Endothelial cell of umbilical vein (primary cell): ENCODE measurements around the gene CCDC9B. TPM values are rescaled to one million over a fixed set of nuclear protein-coding genes. Genes with fewer than 3 reads are reported as not detected.

Experiments used
- BruUV-seq: library from RNA; stranded (reverse); fragments of 400-500 nt; replicated peaks from 2 replicates; lab custom pipeline; 2021; lab: Mats Ljungman, UMichigan
- CTCF ChIA-PET: fragments of 300-600, 350-600 bp; sonication (Branson Sonifier 250); formaldehyde crosslinking; loops from one replicate; lab custom pipeline; 2021; ENCODE audit warnings: antibody characterized with exemption, inconsistent platforms; lab: Charles Lee
- POLR2A ChIA-PET: fragments of 300-600, 350-600 bp; sonication (Branson Sonifier 250); formaldehyde crosslinking; loops from one replicate; lab custom pipeline; 2021; ENCODE audit warnings: antibody characterized with exemption, inconsistent platforms; lab: Charles Lee
- DNase-seq: peaks from one replicate; pipeline ENCODE4 v3.0.0-alpha.2; 2011; ENCODE audit warnings: low read depth, low spot score
- FAIRE-seq: peaks from 2 replicates; lab custom pipeline; 2011; peaks lifted over from hg19 to GRCh38; lab: Jason Lieb, UNC
- H2AFZ ChIP-seq: 2 replicates; pipeline ENCODE4 v1.6.0; 2012; ENCODE audit warnings: low read depth, low read length, control low read depth, inconsistent platforms
- H3K27ac ChIP-seq: 2 replicates; pipeline ENCODE4 v1.5.1; 2011; ENCODE audit warnings: low read depth, mild to moderate bottlenecking, control low read depth, low read length, moderate library complexity; ENCODE audit not compliant: insufficient read depth
- H3K27me3 ChIP-seq, 2 experiments: 2 replicates each; pipeline versions ENCODE4 v1.6.0 to v1.6.1; 2011; ENCODE audit warnings: low read length in 2 of 2, mixed read lengths in 1 of 2; ENCODE audit not compliant: control insufficient read depth in 2 of 2, insufficient read depth in 2 of 2
- H3K36me3 ChIP-seq, 2 experiments: 2 replicates in 1 of 2; 3 replicates in 1 of 2; pipeline ENCODE4 v1.5.1; 2011; ENCODE audit warnings: low read length in 2 of 2, mild to moderate bottlenecking in 1 of 2, moderate library complexity in 1 of 2; ENCODE audit not compliant: control insufficient read depth in 2 of 2, insufficient read depth in 2 of 2; ENCODE audit errors: extremely low read depth in 1 of 2
- H3K4me1 ChIP-seq: 3 replicates; pipeline ENCODE4 v1.5.1; 2011; ENCODE audit warnings: mild to moderate bottlenecking, low read length; ENCODE audit not compliant: control insufficient read depth, insufficient read depth; ENCODE audit errors: extremely low read depth
- H3K4me2 ChIP-seq: 2 replicates; pipeline ENCODE4 v1.6.1; 2011; ENCODE audit warnings: low read length, control low read depth, mixed read lengths; ENCODE audit not compliant: insufficient read depth
- H3K4me3 ChIP-seq, 3 experiments: fragments of 200-600 bp in 1 of 3; sonication (generic), shearing (Covaris generic) in 1 of 3; replicated peaks in 1 of 3; 2 replicates each; pipeline ENCODE4 v1.5.1; 2011 to 2016; ENCODE audit warnings: control low read depth in 3 of 3, low read length in 3 of 3, mild to moderate bottlenecking in 2 of 3, inconsistent platforms in 1 of 3, low read depth in 1 of 3, moderate library complexity in 1 of 3; ENCODE audit not compliant: insufficient read depth in 1 of 3
- H3K79me2 ChIP-seq: 2 replicates; pipeline ENCODE4 v1.6.0; 2012; ENCODE audit warnings: low read length, inconsistent platforms; ENCODE audit not compliant: control insufficient read depth, insufficient read depth
- H3K9ac ChIP-seq: replicated peaks from 2 replicates; pipeline ENCODE3; 2011; ENCODE audit warnings: low read length, control low read depth; ENCODE audit not compliant: insufficient read depth; ENCODE audit errors: extremely low read depth
- H3K9me1 ChIP-seq: replicated peaks from 3 replicates; pipeline ENCODE4 v1.6.0; 2011; ENCODE audit warnings: mild to moderate bottlenecking, low read length; ENCODE audit not compliant: control insufficient read depth, insufficient read depth; ENCODE audit errors: extremely low read depth
- H3K9me3 ChIP-seq: replicated peaks from 2 replicates; pipeline ENCODE4 v1.5.1; 2012; ENCODE audit warnings: low read length, inconsistent platforms; ENCODE audit not compliant: control insufficient read depth, insufficient read depth
- H4K20me1 ChIP-seq: replicated peaks from 2 replicates; pipeline ENCODE3; 2011; ENCODE audit warnings: mild to moderate bottlenecking, low read length; ENCODE audit not compliant: control insufficient read depth, insufficient read depth; ENCODE audit errors: extremely low read depth
- CTCF ChIP-seq, 2 donors: IDR thresholded peaks; 1 replicate in 1 of 2; 2 replicates in 1 of 2; pipeline ENCODE4 v1.5.1; 2011; ENCODE audit warnings: low read length in 2 of 2, mild to moderate bottlenecking in 2 of 2, moderate library complexity in 2 of 2, control low read depth in 1 of 2, inconsistent platforms in 1 of 2, low read depth in 1 of 2; ENCODE audit not compliant: insufficient read depth in 1 of 2; ENCODE audit errors: extremely low read depth in 1 of 2
- FOS ChIP-seq: IDR thresholded peaks from 2 replicates; pipeline ENCODE4 v1.6.1; 2011; ENCODE audit warnings: mild to moderate bottlenecking, low read length, moderate library complexity, borderline replicate concordance; ENCODE audit not compliant: insufficient read depth
- POLR2A ChIP-seq: IDR thresholded peaks from 2 replicates; pipeline ENCODE4 v1.6.1; 2012; ENCODE audit warnings: low read depth, mild to moderate bottlenecking, control low read depth, low read length
- dilution Hi-C: fragments of 300-500 bp; cut with MboI; formaldehyde crosslinking; loops from one replicate; pipeline ENCODE4 v1.15.0; 2019; ENCODE audit warnings: low sequenced_read_pairs; ENCODE audit not compliant: extremely low pct_ligation_motif_present
- intact Hi-C: fragments of 100-400 bp; cut with micrococcal nuclease; formaldehyde crosslinking; loops from one replicate; pipeline ENCODE4 v1.10.0; 2022
- polyA plus RNA-seq, 4 experiments: library from polyadenylated mRNA; depleted of rRNA in 3 of 4; stranded (reverse) in 3 of 4; unstranded in 1 of 4; fragments of >200 nt; gene quantifications; 2 replicates each; pipeline versions ENCODE4 v1.2.1 to v1.2.3, GENCODE V29; 2011 to 2012; ENCODE audit warnings: missing spikeins in 1 of 4
- total RNA-seq: library from RNA; stranded (reverse); gene quantifications from 2 replicates; pipeline ENCODE4 v1.2.3, GENCODE V29; 2021
- TF ChIP-seq, protein P1 (sequence below): IDR thresholded peaks from 2 replicates; pipeline ENCODE4 v1.6.1; 2011; ENCODE audit not compliant: insufficient read depth, insufficient read length

CCDC9B gene
- total and polyA plus RNA-seq, 2 donors (not counting 3 experiments of a cell fraction or from before 2014, with no cell fraction given) = 7.6 to 46.0 TPM

DNA sequence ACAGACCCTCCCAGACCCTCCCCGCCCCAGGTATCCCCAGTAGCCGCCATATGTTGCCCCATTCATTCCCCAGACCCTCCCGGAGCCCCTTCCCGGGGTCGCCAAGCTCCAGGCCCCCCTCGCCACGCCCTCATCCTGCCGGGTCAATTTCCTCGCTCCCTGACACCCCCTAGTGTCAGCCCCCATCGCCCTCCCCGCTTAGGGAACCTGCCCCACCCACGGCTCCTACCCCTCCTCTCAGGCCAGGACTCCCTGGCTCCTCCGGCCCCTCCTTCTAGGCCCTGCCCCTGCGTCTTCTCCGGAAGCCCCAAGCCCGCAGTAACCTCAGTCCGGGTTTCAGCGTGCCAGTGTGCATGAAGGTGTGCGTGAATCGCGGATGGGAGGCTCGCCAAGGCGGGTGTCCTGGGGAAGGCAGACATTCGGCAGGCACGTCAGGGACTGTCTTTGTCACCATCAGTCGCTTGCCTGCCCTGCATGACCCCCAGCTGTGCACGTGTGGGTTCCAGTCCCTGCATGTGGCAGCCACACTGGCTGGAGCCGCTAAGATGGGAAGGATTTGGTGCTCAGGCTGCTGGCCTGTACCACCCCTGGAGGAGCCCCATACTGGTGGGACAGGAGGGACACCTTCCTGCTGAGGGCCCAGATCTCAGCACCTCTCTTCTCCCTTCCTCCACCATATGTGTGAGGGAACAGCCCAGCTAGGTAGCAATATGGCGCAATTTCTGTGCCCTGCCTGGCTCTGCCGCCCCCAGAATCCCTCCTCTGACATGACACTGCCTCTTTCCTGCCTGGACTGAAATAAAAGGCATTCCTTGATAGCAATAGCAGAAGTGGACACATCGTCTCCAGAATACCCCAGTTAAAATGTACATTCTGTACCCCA, 18.0 kb upstream of the CCDC9B start:
- Histone ChIP-seq H2AFZ (peak overlapping the region; percentile 18), H3K27me3 (peaks cover 6 to 9% of the 10 kb centered on the region in 2 experiments), H3K36me3 (no peaks in the 10 kb centered on the region), H3K9me3 (no peaks in the 10 kb centered on the region), H3K27ac (no peak overlapping the region), H3K9ac (no peak overlapping the region), H3K79me2 (no peaks in the 10 kb centered on the region), H3K4me3 (peak overlapping the region in 2 of 3 experiments; percentile 13 to 26), H3K4me1 (peaks cover 8% of the 10 kb centered on the region), H3K9me1 (no peaks in the 10 kb centered on the region), H4K20me1 (no peaks in the 10 kb centered on the region), H3K4me2 (peak overlapping the region; percentile 46)
- dilution Hi-C loops (no loop called here), intact Hi-C loops (loop anchor here (1.0 kb wide), 2 partner anchors 10 to 35 kb away; partner anchors contain the start of gene INAFM2)
- BruUV-seq = no TSS peak
- POLR2A ChIA-PET = no interaction called here
- FAIRE-seq (no peak), DNase-seq (no peak)
- CTCF ChIA-PET = interaction anchor here (1.1 to 6.4 kb wide), 5 partner anchors 10 to 49 kb away, joined by 3 to 82 read pairs (median 4); no protein-coding TSS in a partner anchor
- TF ChIP-seq, protein P1, sequence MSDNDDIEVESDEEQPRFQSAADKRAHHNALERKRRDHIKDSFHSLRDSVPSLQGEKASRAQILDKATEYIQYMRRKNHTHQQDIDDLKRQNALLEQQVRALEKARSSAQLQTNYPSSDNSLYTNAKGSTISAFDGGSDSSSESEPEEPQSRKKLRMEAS = no peak
- TF ChIP-seq POLR2A = no peak
- no peak for TF ChIP-seq FOS
- no peak for TF ChIP-seq CTCF (IDR thresholded peaks at IDR 0.05; ENCODE audit: extremely low read depth in 1 of 2, insufficient read depth in 1 of 2, low read depth in 1 of 2, low read length in 2 of 2)
